ENCODE measurements around the gene STEAP3. TPM values are rescaled to one million over a fixed set of nuclear protein-coding genes. Genes with fewer than 3 reads are reported as not detected.
"Not testable (repeated sequence)": the region's sequence is repeated elsewhere in the genome, so short reads cannot be mapped to it uniquely, and the experiment has no call there.

Gene STEAP3
- total RNA-seq, 2 donors from 2014 or later = 0.70 TPM; not detected in 1

DNA sequence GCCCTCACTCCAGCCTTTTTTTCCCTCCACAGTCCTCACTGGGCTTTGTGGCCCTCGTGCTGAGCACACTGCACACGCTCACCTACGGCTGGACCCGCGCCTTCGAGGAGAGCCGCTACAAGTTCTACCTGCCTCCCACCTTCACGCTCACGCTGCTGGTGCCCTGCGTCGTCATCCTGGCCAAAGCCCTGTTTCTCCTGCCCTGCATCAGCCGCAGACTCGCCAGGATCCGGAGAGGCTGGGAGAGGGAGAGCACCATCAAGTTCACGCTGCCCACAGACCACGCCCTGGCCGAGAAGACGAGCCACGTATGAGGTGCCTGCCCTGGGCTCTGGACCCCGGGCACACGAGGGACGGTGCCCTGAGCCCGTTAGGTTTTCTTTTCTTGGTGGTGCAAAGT, 39.4 kb downstream of the STEAP3 start:
- ATAC-seq (no peak), DNase-seq (ENCODE audit: low spot score in 2 of 2) (no peak)
- no peak overlapping the region for H3K27ac Mint-ChIP-seq
- H3K36me3 Mint-ChIP-seq = no peaks in the 10 kb centered on the region
- H3K9me3 Mint-ChIP-seq = no peaks in the 10 kb centered on the region

DNA sequence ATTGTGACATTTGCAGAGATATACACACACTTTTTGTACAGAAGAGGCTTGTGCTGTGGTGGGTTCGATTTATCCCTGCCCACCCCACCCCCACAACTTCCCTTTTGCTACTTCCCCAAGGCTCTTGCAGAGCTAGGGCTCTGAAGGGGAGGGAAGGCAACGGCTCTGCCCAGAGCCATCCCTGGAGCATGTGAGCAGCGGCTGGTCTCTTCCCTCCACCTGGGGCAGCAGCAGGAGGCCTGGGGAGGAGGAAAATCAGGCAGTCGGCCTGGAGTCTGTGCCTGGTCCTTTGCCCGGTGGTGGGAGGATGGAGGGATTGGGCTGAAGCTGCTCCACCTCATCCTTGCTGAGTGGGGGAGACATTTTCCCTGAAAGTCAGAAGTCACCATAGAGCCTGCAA, 40.0 kb downstream of the STEAP3 start:
- DNase-seq (ENCODE audit: low spot score in 2 of 2) (no peak), ATAC-seq (no peak)
- H3K9me3 Mint-ChIP-seq = no peaks in the 10 kb centered on the region
- no peaks in the 10 kb centered on the region for H3K36me3 Mint-ChIP-seq
- H3K27ac Mint-ChIP-seq = no peak overlapping the region

- H3K27ac Mint-ChIP-seq = peak overlapping the region in 1 of 2 donors; percentile 75
- no peaks in the 10 kb centered on the region for H3K9me3 Mint-ChIP-seq
- no peaks in the 10 kb centered on the region for H3K36me3 Mint-ChIP-seq
- ATAC-seq (peak; percentile 53 to 81), DNase-seq (ENCODE audit: low spot score in 2 of 2) (peak in 1 of 2 donors; percentile 48)
These were observed 41.4 kb downstream of the STEAP3 start for GRCh38 chr2:119264781-119265692.

DNA sequence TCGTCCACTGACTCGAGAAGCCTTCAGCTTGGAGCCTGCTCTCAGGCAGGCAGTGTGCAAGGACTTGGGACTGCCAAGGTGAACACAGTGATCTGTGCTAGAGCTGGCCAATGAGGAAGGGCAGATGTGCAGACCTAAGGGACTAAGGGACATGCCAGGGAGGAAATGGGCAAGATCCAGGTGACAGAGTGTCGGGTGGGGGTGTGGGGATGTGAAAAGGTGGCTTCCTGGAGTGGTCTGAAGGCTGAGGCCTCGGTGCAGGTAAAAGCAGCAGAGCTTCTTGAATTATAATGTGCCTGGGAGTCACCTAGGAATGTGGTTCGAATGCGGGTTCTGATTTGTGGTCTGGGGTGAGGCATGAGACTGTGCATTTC, 42.0 kb downstream of the STEAP3 start:
- Mint-ChIP-seq H3K27ac (peak overlapping the region in 1 of 2 donors; percentile 75), H3K9me3 (no peaks in the 10 kb centered on the region), H3K36me3 (no peaks in the 10 kb centered on the region)
- ATAC-seq (no peak), DNase-seq (ENCODE audit: low spot score in 2 of 2) (no peak)

DNA sequence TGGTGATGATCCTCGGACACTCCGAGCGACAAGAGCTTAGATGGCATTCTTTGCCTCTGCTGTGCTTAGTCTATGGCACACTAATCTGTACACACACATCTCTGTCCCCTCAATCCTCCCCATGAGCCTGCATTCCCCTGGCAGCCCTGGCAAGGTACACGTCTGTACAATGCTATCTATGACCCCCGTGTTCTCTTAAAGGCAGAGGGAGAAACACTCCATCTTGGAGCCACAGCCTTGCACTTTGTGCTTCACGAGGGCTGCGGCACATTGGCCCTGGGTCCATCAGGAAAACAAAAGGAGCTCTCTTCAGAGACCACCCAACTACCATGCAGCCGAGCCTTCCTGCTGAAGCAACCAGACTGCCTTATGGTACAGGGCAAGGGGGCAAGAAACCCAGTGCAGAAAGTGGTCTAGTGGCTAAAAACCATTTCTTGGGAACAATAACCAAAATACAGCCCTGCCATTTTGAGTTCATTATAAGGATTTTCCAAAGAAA, 42.5 kb downstream of the STEAP3 start:
- ATAC-seq (no peak), DNase-seq (ENCODE audit: low spot score in 2 of 2) (no peak)
- no peak overlapping the region for H3K27ac Mint-ChIP-seq
- H3K9me3 Mint-ChIP-seq = no peaks in the 10 kb centered on the region
- H3K36me3 Mint-ChIP-seq = no peaks in the 10 kb centered on the region

DNA sequence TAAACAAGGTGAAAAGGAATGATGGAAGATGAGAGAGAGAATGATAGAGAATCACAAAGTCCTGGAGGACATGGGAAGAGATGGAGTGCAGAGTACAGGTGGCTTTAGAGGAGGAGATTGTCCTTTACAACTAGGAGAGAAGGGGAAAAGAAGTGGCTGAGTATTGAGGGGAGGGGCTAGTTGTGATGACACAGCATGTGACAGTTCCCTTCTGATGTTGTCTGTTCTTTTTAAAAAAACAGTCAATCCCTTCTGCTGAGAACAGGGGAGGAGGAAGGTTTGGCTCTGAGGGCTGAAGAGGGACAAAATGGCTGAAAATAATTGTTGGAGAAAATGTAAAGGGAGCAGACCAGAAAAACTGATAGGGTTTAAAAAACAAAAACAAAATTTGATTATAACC, 44.0 kb downstream of the STEAP3 start:
- no peak overlapping the region for H3K27ac Mint-ChIP-seq
- ATAC-seq (no peak), DNase-seq (ENCODE audit: low spot score in 2 of 2) (no peak)
- no peaks in the 10 kb centered on the region for H3K9me3 Mint-ChIP-seq
- peaks cover 0 to 4% of the 10 kb centered on the region in 2 donors for H3K36me3 Mint-ChIP-seq

DNA sequence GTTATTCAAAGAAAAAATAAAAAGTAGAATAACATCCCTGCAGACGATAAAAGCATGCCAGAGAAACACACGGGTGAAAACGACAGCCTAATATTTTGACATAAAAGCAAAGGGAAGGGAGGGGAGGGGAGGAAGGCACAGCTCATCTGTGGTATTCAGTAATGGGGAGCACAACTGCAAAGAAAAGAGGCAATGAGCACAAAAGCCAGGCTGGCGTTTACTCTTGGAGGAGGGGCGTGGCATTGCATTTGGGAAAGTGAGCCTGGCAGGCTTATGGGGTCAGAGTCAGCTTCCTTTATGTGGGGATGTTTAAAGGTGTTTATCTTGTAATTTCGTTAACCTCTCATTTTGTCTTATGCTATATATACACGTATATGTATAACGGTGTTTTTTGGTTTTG, 53.2 kb downstream of the STEAP3 start:
- no peak overlapping the region for H3K27ac Mint-ChIP-seq
- no peak for DNase-seq (ENCODE audit: low spot score in 2 of 2)
- ATAC-seq = no peak
- peaks cover 0 to 3% of the 10 kb centered on the region in 2 donors for H3K36me3 Mint-ChIP-seq
- H3K9me3 Mint-ChIP-seq = no peaks in the 10 kb centered on the region

- not testable (repeated sequence) for H3K27ac Mint-ChIP-seq; H3K36me3 Mint-ChIP-seq; DNase-seq (ENCODE audit: low spot score in 2 of 2); H3K9me3 Mint-ChIP-seq; ATAC-seq
These were observed 54.8 kb downstream of the STEAP3 start for GRCh38 chr2:119278385-119278784.

- no peaks in the 10 kb centered on the region for H3K9me3 Mint-ChIP-seq
- H3K27ac Mint-ChIP-seq = no peak overlapping the region
- no peaks in the 10 kb centered on the region for H3K36me3 Mint-ChIP-seq
- ATAC-seq (no peak), DNase-seq (ENCODE audit: low spot score in 2 of 2) (no peak)
These were observed 55.3 kb downstream of the STEAP3 start for GRCh38 chr2:119278946-119279345.

DNA sequence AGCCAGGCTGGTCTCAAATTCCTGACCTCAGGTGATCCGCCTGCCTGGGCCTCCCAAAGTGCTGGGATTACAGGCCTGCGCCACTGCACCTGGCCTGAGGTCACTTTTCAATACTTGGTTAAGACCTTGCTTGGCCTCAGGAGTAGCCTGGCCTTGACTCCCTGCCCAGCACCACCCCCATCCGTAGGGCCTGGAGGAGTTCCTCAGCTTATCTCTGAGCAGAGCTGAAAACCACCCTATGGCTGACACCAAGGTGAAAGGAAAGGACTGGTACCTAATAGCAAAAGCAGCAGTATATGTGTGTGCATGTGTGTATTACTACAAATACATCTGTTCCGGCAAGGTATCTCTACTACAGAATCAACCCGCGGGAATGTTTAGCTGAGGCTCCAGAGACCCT, 56.0 kb downstream of the STEAP3 start:
- Mint-ChIP-seq H3K27ac (no peak overlapping the region), H3K9me3 (no peaks in the 10 kb centered on the region), H3K36me3 (no peaks in the 10 kb centered on the region)
- ATAC-seq = no peak
- DNase-seq (ENCODE audit: low spot score in 2 of 2) = no peak

GRCh38 chr2:119280680-119281079, 57.0 kb downstream of the STEAP3 start:
- ATAC-seq (no peak), DNase-seq (ENCODE audit: low spot score in 2 of 2) (no peak)
- Mint-ChIP-seq H3K9me3 (no peaks in the 10 kb centered on the region), H3K27ac (no peak overlapping the region), H3K36me3 (no peaks in the 10 kb centered on the region)

GRCh38 chr2:119282146-119282995, 58.7 kb downstream of the STEAP3 start:
- ATAC-seq (no peak), DNase-seq (ENCODE audit: low spot score in 2 of 2) (no peak)
- no peak overlapping the region for H3K27ac Mint-ChIP-seq
- no peaks in the 10 kb centered on the region for H3K36me3 Mint-ChIP-seq
- H3K9me3 Mint-ChIP-seq = no peaks in the 10 kb centered on the region

DNA sequence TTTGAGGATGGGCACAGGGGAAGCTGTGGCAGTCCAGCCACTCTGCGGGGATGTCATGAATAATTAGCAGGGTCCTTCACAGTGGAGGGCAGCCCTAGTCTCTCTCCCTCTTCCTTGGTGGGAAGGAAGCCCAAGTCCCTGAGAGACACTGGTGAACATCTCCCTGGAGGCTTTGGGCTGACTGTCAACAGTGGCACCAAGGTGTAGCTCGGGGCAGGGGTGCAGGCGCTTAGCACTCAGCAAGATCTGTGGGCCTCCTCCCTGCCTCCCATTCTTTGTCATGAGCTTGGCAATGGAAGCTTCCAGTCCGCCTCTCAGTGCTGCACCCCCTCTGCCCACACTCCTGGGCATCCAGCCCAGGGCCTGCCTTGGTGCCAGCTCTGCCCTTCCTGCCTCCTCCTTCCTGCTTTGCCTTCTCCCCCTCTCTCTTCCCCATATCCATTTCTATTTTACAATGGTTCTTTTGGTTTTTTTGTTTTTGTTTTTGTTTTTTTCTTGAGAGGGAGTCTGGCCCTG, 59.4 kb downstream of the STEAP3 start:
- ATAC-seq = no peak
- no peaks in the 10 kb centered on the region for H3K9me3 Mint-ChIP-seq
- DNase-seq (ENCODE audit: low spot score in 2 of 2) = no peak
- no peak overlapping the region for H3K27ac Mint-ChIP-seq
- H3K36me3 Mint-ChIP-seq = no peaks in the 10 kb centered on the region

- Mint-ChIP-seq H3K9me3 (no peaks in the 10 kb centered on the region), H3K27ac (no peak overlapping the region), H3K36me3 (no peaks in the 10 kb centered on the region)
- no peak for DNase-seq (ENCODE audit: low spot score in 2 of 2)
- ATAC-seq = no peak
These were observed 60.3 kb downstream of the STEAP3 start for GRCh38 chr2:119283873-119284331.

DNA sequence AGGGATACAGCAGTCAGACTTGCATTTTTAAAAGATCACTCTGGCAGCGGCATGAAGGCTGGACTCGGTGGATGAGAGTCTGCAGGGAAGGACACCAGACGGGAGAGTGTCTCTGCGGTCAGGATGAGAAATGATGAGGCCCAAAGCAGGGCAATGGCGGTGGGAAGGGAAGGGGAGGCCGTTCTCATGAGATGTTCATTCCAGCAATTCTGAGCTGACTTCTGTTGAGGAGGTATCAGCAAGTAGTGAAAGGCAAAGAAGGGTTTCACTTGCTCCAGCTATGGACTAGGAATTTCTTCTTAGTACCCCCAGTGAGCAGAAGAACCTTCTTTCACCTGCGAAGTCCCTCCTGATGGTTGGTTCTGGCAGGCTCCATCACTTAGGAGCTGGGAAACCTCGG, 63.0 kb downstream of the STEAP3 start:
- H3K27ac Mint-ChIP-seq = no peak overlapping the region
- H3K9me3 Mint-ChIP-seq = no peaks in the 10 kb centered on the region
- no peak for DNase-seq (ENCODE audit: low spot score in 2 of 2)
- no peaks in the 10 kb centered on the region for H3K36me3 Mint-ChIP-seq
- ATAC-seq = no peak

GRCh38 chr2:119288576-119288975, 64.9 kb downstream of the STEAP3 start:
- DNase-seq (ENCODE audit: low spot score in 2 of 2) (no peak), ATAC-seq (no peak)
- no peaks in the 10 kb centered on the region for H3K9me3 Mint-ChIP-seq
- no peaks in the 10 kb centered on the region for H3K36me3 Mint-ChIP-seq
- H3K27ac Mint-ChIP-seq = no peak overlapping the region

DNA sequence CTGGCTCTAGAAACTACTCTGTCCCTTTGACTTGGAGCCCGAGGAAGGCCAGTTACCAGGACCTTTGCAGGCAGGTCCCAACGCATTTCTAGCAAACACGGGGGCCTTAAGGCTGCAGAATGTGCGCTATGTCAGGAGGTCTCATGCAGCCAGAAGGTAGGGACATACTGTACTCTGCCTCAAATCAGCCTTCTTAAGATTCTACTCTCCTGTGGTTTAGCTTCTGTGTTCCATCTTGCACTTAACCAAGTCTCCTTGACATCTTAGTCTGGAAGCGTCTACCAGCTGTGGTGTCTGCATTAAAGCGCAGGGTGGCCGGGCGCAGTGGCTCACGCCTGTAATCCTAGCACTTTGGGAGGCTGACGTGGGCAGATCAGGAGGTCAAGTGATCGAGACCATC, 65.5 kb downstream of the STEAP3 start:
- no peak for ATAC-seq
- Mint-ChIP-seq H3K9me3 (no peaks in the 10 kb centered on the region), H3K36me3 (no peaks in the 10 kb centered on the region), H3K27ac (no peak overlapping the region)
- DNase-seq (ENCODE audit: low spot score in 2 of 2) = no peak
